Frontal cortex (tissue), 1 donor: Measurements from ENCODE around the gene SLC44A1. TPM values are rescaled to one million over a fixed set of nuclear protein-coding genes. Genes with fewer than 3 reads are reported as not detected.

Experiments
- total RNA-seq: library from RNA; depleted of rRNA; stranded (reverse); fragments of >200 nt; gene quantifications from one replicate; pipeline ENCODE4 v1.2.3, GENCODE V29; 2014

Gene SLC44A1
- total RNA-seq, 1 donor from 2014 or later = 38.7 TPM

Other genes with a start within 250 kb of the SLC44A1 start
- gene FSD1L, start 203.4 kb downstream of the SLC44A1 start, total RNA-seq = 138 TPM